ENCODE measurements around the gene PAOX.

DNA sequence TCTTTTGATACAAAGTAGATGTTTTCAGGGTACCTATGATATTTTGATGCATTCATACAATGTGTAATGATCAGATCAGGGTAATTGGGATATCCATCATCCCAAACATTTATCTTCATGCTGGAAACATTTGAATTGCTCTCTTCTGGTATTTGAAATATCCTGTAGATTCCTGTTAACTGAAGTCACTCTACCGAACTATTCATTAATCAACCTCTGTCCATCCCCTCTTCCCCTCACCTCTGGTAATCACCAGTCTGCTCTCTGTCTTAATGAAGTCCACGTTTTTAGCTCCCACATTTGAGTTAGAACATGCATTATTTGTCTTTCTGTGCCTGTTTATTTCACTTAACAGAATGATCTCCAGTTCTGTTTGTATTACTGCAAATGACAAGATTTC lies 26.2 kb downstream of the PAOX start:
- TF ChIP-seq MXI1 (IDR thresholded peaks at IDR 0.05; ENCODE audit: borderline replicate concordance, low read depth, low read length) (no peak), FOS (IDR thresholded peaks at IDR 0.05; ENCODE audit: low read depth, low read length) (no peak), CTCF (conservative IDR thresholded peaks at IDR 0.05; ENCODE audit: low read depth, low read length) (no peak), CEBPB (IDR thresholded peaks at IDR 0.05; ENCODE audit: low read depth, low read length) (no peak), NFE2L2 (IDR thresholded peaks at IDR 0.05; ENCODE audit: low read depth, low read length) (no peak), POLR2A (IDR thresholded peaks at IDR 0.05; ENCODE audit: low read depth, low read length) (no peak)
